DND-41 (cell line): ENCODE measurements around the gene FBXO10.

ENCODE experiments used
- ATAC-seq: fragments of 200-7000 bp; cut with Tn5 transposase; 3 replicates; pipeline ENCODE4 v1.9.1; 2021; ENCODE audit warnings: low read depth; ENCODE audit not compliant: insufficient read depth
- DNase-seq: peaks from one replicate; pipeline ENCODE4 v3.0.0-alpha.2; 2020
- H2AFZ ChIP-seq: 2 replicates; pipeline ENCODE4 v1.6.0; 2012; ENCODE audit warnings: low read depth, low read length
- H3K27ac ChIP-seq: 2 replicates; pipeline ENCODE4 v1.5.1; 2012; ENCODE audit warnings: low read length, inconsistent platforms
- H3K27me3 ChIP-seq: fragments of 200-600 bp; sonication (generic); 2 replicates; pipeline ENCODE4 v1.6.0; 2012; ENCODE audit warnings: low read length, mild to moderate bottlenecking, inconsistent platforms; ENCODE audit not compliant: insufficient read depth, poor library complexity
- H3K36me3 ChIP-seq: 2 replicates; pipeline ENCODE4 v1.5.1; 2012; ENCODE audit warnings: low read length, inconsistent platforms; ENCODE audit not compliant: insufficient read depth
- H3K4me1 ChIP-seq: 2 replicates; pipeline ENCODE4 v1.5.1; 2012; ENCODE audit warnings: mild to moderate bottlenecking, low read length; ENCODE audit not compliant: insufficient read depth
- H3K4me2 ChIP-seq: 2 replicates; pipeline ENCODE4 v1.6.0; 2012; ENCODE audit warnings: mild to moderate bottlenecking, moderate library complexity, low read length, inconsistent platforms; ENCODE audit not compliant: insufficient read depth
- H3K4me3 ChIP-seq, 2 experiments: fragments of 200-600 bp in 1 of 2; shearing (Covaris generic) in 1 of 2; 2 replicates each; pipeline ENCODE4 v1.5.1; 2012 to 2016; ENCODE audit warnings: inconsistent platforms in 2 of 2, low read length in 2 of 2, mild to moderate bottlenecking in 2 of 2, low read depth in 1 of 2, moderate library complexity in 1 of 2
- H3K79me2 ChIP-seq: 2 replicates; pipeline ENCODE4 v1.6.0; 2012; ENCODE audit warnings: low read length, inconsistent platforms; ENCODE audit not compliant: insufficient read depth
- H3K9ac ChIP-seq: 2 replicates; pipeline ENCODE4 v1.6.0; 2012; ENCODE audit warnings: low read depth, mild to moderate bottlenecking, inconsistent platforms, low read length, moderate library complexity
- H3K9me3 ChIP-seq: 2 replicates; pipeline ENCODE4 v1.5.1; 2012; ENCODE audit warnings: low read length, moderate library complexity, mild to moderate bottlenecking, inconsistent platforms; ENCODE audit not compliant: insufficient read depth, severe bottlenecking
- H4K20me1 ChIP-seq: 2 replicates; pipeline ENCODE4 v1.6.0; 2012; ENCODE audit warnings: low read length; ENCODE audit not compliant: insufficient read depth
- EZH2 ChIP-seq: IDR thresholded peaks from 3 replicates; pipeline ENCODE4 v1.6.1; 2012; ENCODE audit warnings: borderline replicate concordance, low read depth, mild to moderate bottlenecking, moderate library complexity, low read length, inconsistent platforms; ENCODE audit not compliant: severe bottlenecking
- TF ChIP-seq, protein P1 (sequence below): IDR thresholded peaks from 2 replicates; pipeline ENCODE4 v1.5.1; 2012; ENCODE audit warnings: borderline replicate concordance, low read length, moderate library complexity, mild to moderate bottlenecking; ENCODE audit not compliant: poor library complexity, severe bottlenecking; ENCODE audit errors: extremely low read depth

The FBXO10 gene

DNA sequence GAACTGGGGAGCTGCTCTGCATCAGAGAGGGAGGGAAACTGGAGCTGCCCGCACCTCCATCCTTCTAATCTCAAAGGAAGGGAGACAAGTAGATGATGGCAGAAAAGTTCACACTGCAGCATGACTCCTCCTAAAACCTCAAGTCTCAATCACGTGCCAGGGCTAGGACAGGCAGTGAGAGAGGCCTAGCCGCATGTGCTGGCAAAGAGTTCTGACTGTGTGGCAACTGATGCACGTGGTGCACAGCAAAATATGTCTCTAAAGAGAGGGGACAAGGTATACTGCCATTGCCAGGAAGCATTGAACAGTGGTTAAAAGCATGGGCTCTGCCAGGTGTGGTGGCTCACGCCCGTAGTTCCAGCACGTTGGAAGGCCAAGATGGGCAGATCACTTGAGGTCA lies 38.1 kb downstream of the FBXO10 start:
- H3K79me2 ChIP-seq: no peaks in the 10 kb centered on the region
- no peak overlapping the region for H3K9ac ChIP-seq
- no peak overlapping the region for H2AFZ ChIP-seq
- peaks cover 14% of the 10 kb centered on the region; the same call in 1 of the 2 replicates for H3K36me3 ChIP-seq
- H3K4me2 ChIP-seq: no peak overlapping the region
- H3K4me1 ChIP-seq: no peaks in the 10 kb centered on the region
- no peaks in the 10 kb centered on the region for H3K27me3 ChIP-seq
- ATAC-seq: no peak
- TF ChIP-seq, protein P1, sequence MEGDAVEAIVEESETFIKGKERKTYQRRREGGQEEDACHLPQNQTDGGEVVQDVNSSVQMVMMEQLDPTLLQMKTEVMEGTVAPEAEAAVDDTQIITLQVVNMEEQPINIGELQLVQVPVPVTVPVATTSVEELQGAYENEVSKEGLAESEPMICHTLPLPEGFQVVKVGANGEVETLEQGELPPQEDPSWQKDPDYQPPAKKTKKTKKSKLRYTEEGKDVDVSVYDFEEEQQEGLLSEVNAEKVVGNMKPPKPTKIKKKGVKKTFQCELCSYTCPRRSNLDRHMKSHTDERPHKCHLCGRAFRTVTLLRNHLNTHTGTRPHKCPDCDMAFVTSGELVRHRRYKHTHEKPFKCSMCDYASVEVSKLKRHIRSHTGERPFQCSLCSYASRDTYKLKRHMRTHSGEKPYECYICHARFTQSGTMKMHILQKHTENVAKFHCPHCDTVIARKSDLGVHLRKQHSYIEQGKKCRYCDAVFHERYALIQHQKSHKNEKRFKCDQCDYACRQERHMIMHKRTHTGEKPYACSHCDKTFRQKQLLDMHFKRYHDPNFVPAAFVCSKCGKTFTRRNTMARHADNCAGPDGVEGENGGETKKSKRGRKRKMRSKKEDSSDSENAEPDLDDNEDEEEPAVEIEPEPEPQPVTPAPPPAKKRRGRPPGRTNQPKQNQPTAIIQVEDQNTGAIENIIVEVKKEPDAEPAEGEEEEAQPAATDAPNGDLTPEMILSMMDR: no peak
- TF ChIP-seq EZH2: no peak
- no peak overlapping the region for H3K4me3 ChIP-seq
- no peak overlapping the region for H3K27ac ChIP-seq
- no peaks in the 10 kb centered on the region for H4K20me1 ChIP-seq
- no peaks in the 10 kb centered on the region for H3K9me3 ChIP-seq
- no peak for DNase-seq

DNA sequence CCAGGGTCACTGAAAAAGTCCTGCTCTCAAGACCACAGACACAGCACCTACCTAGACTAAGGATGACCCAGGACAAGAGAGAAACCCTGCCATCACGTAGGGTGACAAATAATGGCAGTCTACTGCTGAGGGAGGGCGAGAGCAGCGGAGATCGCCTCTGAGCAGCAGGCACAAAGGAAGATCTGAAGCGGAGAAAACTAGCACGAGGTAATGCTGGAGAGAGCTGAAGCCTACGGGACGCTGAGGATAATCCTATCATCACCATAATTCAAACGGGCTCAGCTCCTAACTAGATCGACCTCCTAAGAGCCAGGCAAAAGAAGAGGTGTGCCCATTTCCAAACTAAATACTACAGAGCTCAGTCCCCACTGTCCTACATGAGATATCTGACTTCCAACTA lies 41.3 kb downstream of the FBXO10 start:
- no peak overlapping the region for H3K27ac ChIP-seq
- no peaks in the 10 kb centered on the region for H3K79me2 ChIP-seq
- H3K36me3 ChIP-seq: peaks cover 14% of the 10 kb centered on the region; the same call in 1 of the 2 replicates
- no peak overlapping the region for H2AFZ ChIP-seq
- no peak overlapping the region for H3K4me2 ChIP-seq
- H3K4me1 ChIP-seq: no peaks in the 10 kb centered on the region
- TF ChIP-seq, protein P1: no peak
- no peak for TF ChIP-seq EZH2
- no peak for DNase-seq
- H4K20me1 ChIP-seq: no peaks in the 10 kb centered on the region
- no peak overlapping the region for H3K9ac ChIP-seq
- H3K9me3 ChIP-seq: no peaks in the 10 kb centered on the region
- H3K27me3 ChIP-seq: no peaks in the 10 kb centered on the region
- no peak overlapping the region for H3K4me3 ChIP-seq
- no peak for ATAC-seq

DNA sequence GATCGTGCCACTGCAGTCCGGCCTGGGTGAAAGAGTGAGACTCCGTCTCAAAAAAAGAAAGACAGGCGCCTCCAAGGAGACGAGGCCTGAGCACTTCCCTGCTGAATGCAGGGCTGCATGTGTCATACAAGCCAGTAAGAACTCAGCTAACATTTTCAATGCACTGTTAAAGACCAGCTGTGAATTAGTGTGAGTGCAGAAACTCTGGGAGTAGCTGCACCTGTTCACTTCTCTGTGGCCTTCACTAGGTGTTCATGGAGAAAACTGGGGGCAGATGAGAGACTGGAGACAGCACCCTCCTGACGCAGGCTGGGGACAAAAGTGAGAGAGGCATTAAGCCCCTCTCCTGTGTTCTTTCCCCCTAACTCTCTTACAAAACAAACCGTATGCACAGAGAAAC lies 41.8 kb downstream of the FBXO10 start:
- Histone ChIP-seq H3K4me2 (no peak overlapping the region), H3K79me2 (no peaks in the 10 kb centered on the region), H3K27me3 (no peaks in the 10 kb centered on the region), H3K9ac (no peak overlapping the region), H3K27ac (no peak overlapping the region), H3K9me3 (no peaks in the 10 kb centered on the region), H4K20me1 (no peaks in the 10 kb centered on the region), H3K4me3 (no peak overlapping the region), H2AFZ (no peak overlapping the region), H3K36me3 (peaks cover 14% of the 10 kb centered on the region; the same call in 1 of the 2 replicates), H3K4me1 (no peaks in the 10 kb centered on the region)
- TF ChIP-seq EZH2: no peak
- TF ChIP-seq, protein P1: no peak
- no peak for DNase-seq
- no peak for ATAC-seq

DNA sequence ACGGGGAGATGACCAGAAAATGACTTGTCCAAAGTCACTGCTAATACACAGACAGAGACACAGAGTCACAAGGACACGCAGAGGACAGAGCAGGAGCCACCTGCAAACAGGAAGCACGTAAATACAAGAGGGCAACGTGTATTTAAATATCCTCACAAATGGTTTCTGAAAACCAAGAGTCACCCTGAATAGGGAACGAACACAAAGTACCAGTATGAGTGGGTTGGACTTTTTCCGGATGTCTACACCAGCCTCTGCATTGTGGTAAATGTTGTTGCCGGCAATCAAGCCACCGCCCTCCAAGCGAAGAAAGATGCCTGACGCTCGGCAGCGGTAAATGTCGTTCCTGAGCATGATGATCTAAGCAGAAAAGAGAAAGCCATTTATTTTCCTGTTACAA lies 44.5 kb downstream of the FBXO10 start:
- H3K27me3 ChIP-seq: no peaks in the 10 kb centered on the region
- DNase-seq (no peak), ATAC-seq (no peak)
- H2AFZ ChIP-seq: no peak overlapping the region
- H3K79me2 ChIP-seq: no peaks in the 10 kb centered on the region
- no peak overlapping the region for H3K4me2 ChIP-seq
- H3K4me3 ChIP-seq: no peak overlapping the region
- H3K9me3 ChIP-seq: no peaks in the 10 kb centered on the region
- no peaks in the 10 kb centered on the region for H3K4me1 ChIP-seq
- H4K20me1 ChIP-seq: no peaks in the 10 kb centered on the region
- no peak overlapping the region for H3K27ac ChIP-seq
- no peak overlapping the region for H3K9ac ChIP-seq
- H3K36me3 ChIP-seq: peaks cover 19% of the 10 kb centered on the region
- TF ChIP-seq, protein P1: no peak
- no peak for TF ChIP-seq EZH2
